ENCODE results near the gene TMEM129.

Gene TMEM129, protein sequence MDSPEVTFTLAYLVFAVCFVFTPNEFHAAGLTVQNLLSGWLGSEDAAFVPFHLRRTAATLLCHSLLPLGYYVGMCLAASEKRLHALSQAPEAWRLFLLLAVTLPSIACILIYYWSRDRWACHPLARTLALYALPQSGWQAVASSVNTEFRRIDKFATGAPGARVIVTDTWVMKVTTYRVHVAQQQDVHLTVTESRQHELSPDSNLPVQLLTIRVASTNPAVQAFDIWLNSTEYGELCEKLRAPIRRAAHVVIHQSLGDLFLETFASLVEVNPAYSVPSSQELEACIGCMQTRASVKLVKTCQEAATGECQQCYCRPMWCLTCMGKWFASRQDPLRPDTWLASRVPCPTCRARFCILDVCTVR

DNA sequence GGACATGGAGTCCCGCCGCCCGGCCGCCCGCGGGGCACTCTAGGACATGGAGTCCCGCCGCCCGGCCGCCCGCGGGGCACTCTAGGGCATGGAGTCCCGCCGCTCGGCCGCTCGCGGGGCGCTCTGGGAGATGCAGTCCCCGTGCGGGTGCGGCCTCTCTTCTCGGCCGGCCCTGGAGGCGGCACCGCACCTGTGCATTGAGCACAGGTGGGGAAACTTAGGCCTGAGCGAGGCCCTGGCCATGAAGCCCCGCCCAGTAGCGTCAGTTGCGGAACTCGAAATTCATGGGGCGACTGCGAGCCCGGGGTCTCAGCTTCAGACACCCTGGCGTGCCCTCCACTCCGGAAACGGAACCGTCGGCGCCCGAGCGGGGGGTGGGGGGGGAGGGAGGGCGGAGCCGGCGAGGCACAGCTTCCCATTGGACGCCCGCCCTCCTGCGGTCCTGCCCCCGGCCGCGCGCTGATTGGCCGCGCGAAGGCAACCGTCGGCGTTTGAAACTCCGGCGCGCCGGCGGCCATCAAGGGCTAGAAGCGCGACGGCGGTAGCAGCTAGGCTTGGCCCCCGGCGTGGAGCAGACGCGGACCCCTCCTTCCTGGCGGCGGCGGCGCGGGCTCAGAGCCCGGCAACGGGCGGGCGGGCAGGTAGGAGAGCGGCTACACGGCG is at the start of gene TMEM129, which contains the start of gene TACC3:
TSS of gene TMEM129 (minus strand) at position 321 of the 663 bp plus-strand sequence. CDS start 486 bp downstream, outside the sequence.
TSS of gene TACC3 (plus strand) at position 519 of the 663 bp plus-strand sequence. CDS start 1,901 bp downstream, outside the sequence.
- TF ChIP-seq, protein P1, sequence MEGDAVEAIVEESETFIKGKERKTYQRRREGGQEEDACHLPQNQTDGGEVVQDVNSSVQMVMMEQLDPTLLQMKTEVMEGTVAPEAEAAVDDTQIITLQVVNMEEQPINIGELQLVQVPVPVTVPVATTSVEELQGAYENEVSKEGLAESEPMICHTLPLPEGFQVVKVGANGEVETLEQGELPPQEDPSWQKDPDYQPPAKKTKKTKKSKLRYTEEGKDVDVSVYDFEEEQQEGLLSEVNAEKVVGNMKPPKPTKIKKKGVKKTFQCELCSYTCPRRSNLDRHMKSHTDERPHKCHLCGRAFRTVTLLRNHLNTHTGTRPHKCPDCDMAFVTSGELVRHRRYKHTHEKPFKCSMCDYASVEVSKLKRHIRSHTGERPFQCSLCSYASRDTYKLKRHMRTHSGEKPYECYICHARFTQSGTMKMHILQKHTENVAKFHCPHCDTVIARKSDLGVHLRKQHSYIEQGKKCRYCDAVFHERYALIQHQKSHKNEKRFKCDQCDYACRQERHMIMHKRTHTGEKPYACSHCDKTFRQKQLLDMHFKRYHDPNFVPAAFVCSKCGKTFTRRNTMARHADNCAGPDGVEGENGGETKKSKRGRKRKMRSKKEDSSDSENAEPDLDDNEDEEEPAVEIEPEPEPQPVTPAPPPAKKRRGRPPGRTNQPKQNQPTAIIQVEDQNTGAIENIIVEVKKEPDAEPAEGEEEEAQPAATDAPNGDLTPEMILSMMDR (IDR thresholded peaks at IDR 0.05; ENCODE audit: insufficient read depth, low read depth, low read length, missing control alignments), result no peak
- peak within 1 kb of the TSS; percentile 80 for H3K4me3 ChIP-seq (ENCODE audit: low read depth, low read length)
- DNase-seq (ENCODE audit: low read depth), result peak; percentile 98

GRCh38 chr4:1770791-1771231 is 49.7 kb upstream of the TMEM129 start:
- TF ChIP-seq, protein P1 (IDR thresholded peaks at IDR 0.05; ENCODE audit: insufficient read depth, low read depth, low read length, missing control alignments), result no peak
- no peak overlapping the region for H3K4me3 ChIP-seq (ENCODE audit: low read depth, low read length)

GRCh38 chr4:1770245-1770644 is 49.1 kb upstream of the TMEM129 start:
- no peak for DNase-seq (ENCODE audit: low read depth)
- H3K4me3 ChIP-seq (ENCODE audit: low read depth, low read length), result no peak overlapping the region
- TF ChIP-seq, protein P1 (IDR thresholded peaks at IDR 0.05; ENCODE audit: insufficient read depth, low read depth, low read length, missing control alignments), result no peak

More at GRCh38 chr4:1770791-1771231, 49.7 kb upstream of the TMEM129 start:
- DNase-seq (ENCODE audit: low read depth), result no peak

DNA sequence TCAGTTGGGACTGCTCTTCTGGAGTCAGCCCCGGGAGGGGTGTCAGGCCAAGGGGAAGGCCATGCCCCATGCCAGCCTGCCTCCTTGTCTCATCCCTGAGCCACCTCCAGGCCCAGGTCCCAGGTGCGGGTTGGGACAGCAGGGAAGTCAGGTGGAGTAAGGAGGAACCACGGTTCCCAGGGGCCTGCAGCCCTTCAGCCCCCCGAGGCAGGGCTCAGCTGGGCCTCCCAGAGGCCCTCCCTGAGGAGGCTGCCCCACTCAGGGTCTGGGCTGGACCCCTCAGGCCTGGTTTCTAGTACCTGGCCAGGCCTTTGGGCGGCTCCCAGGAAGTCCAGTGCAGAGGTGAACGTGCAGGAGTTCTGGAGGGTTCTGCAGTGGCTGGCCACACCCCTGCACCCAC is 48.6 kb upstream of the TMEM129 start:
- TF ChIP-seq, protein P1 (IDR thresholded peaks at IDR 0.05; ENCODE audit: insufficient read depth, low read depth, low read length, missing control alignments), result no peak
- no peak for DNase-seq (ENCODE audit: low read depth)
- no peak overlapping the region for H3K4me3 ChIP-seq (ENCODE audit: low read depth, low read length)

GRCh38 chr4:1768367-1769034 is 47.4 kb upstream of the TMEM129 start:
- TF ChIP-seq, protein P1 (IDR thresholded peaks at IDR 0.05; ENCODE audit: insufficient read depth, low read depth, low read length, missing control alignments), result no peak
- DNase-seq (ENCODE audit: low read depth), result no peak
- H3K4me3 ChIP-seq (ENCODE audit: low read depth, low read length), result no peak overlapping the region

DNA sequence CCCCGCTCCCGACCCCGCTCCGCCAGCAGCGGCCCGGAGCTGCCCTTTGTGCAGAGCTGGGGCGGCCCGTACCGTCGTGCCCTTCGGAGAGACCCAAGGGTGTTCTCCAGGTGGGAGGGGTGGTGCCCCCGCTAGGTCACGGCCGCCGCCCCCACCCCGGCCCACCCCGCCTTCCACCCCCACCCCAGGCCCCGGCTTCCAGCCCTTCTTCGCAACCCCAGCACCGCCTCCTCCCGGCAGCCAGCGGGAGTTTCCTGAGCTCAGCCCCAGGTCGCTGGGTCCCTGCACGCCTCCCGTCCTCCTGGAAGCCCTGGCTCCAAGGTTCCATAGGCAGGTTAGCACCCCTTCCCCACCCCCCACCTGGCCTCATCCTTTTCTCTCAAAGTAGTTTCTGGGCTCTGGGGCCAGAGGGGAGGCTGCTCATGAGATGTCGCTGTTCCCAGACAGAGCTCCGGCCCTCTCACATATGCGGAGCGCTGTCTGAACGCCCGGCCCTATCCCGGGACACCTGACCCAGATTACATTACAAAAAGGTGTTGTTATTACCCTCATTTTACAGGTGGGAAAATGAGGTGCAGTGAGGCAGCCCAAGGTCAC is 46.7 kb upstream of the TMEM129 start:
- DNase-seq (ENCODE audit: low read depth), result no peak
- TF ChIP-seq, protein P1 (IDR thresholded peaks at IDR 0.05; ENCODE audit: insufficient read depth, low read depth, low read length, missing control alignments), result peak; percentile 16
- no peak overlapping the region for H3K4me3 ChIP-seq (ENCODE audit: low read depth, low read length)
